GM12878 (cell line): ENCODE results near the gene MAN1A1. TPM values are rescaled to one million over a fixed set of nuclear protein-coding genes. Genes with fewer than 3 reads are reported as not detected.

ENCODE experiments used
- ATAC-seq: fragments of 200-7000 bp; cut with Tn5 transposase; 3 replicates; pipeline ENCODE4 v1.9.1; 2020; ENCODE audit warnings: mild to moderate bottlenecking, moderate library complexity
- BruUV-seq: library from RNA; stranded (reverse); fragments of 400-500 nt; replicated peaks from 2 replicates; lab custom pipeline; 2021; lab: Mats Ljungman, UMichigan
- CTCF ChIA-PET: fragments of 300-600 bp; sonication (Branson Sonifier 250); formaldehyde crosslinking; extraction: SDS; loops from one replicate; lab custom pipeline; 2021; ENCODE audit warnings: inconsistent platforms; lab: Yijun Ruan, JAX
- POLR2A ChIA-PET: fragments of 350-600 bp; formaldehyde crosslinking; extraction: SDS; loops from one replicate; lab custom pipeline; 2021; ENCODE audit warnings: inconsistent platforms; lab: Charles Lee
- RAD21 ChIA-PET: fragments of 300-600 bp; sonication (Branson Sonifier 250); formaldehyde crosslinking; loops from one replicate; lab custom pipeline; 2023; ENCODE audit warnings: antibody characterized with exemption; ENCODE audit not compliant: unreplicated experiment; lab: Charles Lee
- SMC1A ChIA-PET: fragments of 300-600 bp; sonication (Branson Sonifier 250); formaldehyde crosslinking; loops from one replicate; lab custom pipeline; 2023; ENCODE audit not compliant: unreplicated experiment, uncharacterized antibody; lab: Charles Lee
- DNase-seq: peaks from one replicate; pipeline ENCODE4 v3.0.0-alpha.2; 2011; ENCODE audit warnings: low read depth, low spot score
- FAIRE-seq: peaks from 3 replicates; lab custom pipeline; 2011; peaks lifted over from hg19 to GRCh38; lab: Jason Lieb, UNC
- H2AFZ ChIP-seq: 2 replicates; pipeline ENCODE4 v1.6.0; 2011; ENCODE audit warnings: low read depth, low read length, control low read depth; ENCODE audit not compliant: control insufficient read depth
- H3K27ac ChIP-seq: 2 replicates; pipeline ENCODE4 v1.5.1; 2011; ENCODE audit warnings: control low read depth; ENCODE audit not compliant: control insufficient read depth, insufficient read depth
- H3K27me3 ChIP-seq, 2 experiments: replicated peaks in 1 of 2; 2 replicates each; pipeline versions ENCODE4 v1.6.0 to v1.6.1; 2011; ENCODE audit warnings: low read length in 1 of 2; ENCODE audit not compliant: control insufficient read depth in 2 of 2, insufficient read depth in 2 of 2
- H3K36me3 ChIP-seq, 2 experiments: 2 replicates each; pipeline ENCODE4 v1.5.1; 2011; ENCODE audit warnings: low read length in 1 of 2; ENCODE audit not compliant: control insufficient read depth in 2 of 2, insufficient read depth in 2 of 2
- H3K4me1 ChIP-seq: 2 replicates; pipeline ENCODE4 v1.6.1; 2011; ENCODE audit warnings: mild to moderate bottlenecking, low read length, moderate library complexity, mixed read lengths; ENCODE audit not compliant: control insufficient read depth, insufficient read depth
- H3K4me2 ChIP-seq: 2 replicates; pipeline ENCODE4 v1.6.0; 2011; ENCODE audit warnings: control low read depth; ENCODE audit not compliant: control insufficient read depth, insufficient read depth
- H3K4me3 ChIP-seq: fragments of 200-600 bp; sonication (generic); 2 replicates; pipeline ENCODE4 v1.5.1; 2016
- H3K79me2 ChIP-seq: 2 replicates; pipeline ENCODE4 v1.6.0; 2011; ENCODE audit warnings: low read length; ENCODE audit not compliant: control insufficient read depth, insufficient read depth
- H3K9ac ChIP-seq: 2 replicates; pipeline ENCODE4 v1.8.0; 2011; ENCODE audit warnings: low read length, control low read depth, mixed read lengths; ENCODE audit not compliant: control insufficient read depth, insufficient read depth
- H3K9me3 ChIP-seq: replicated peaks from 3 replicates; pipeline ENCODE4 v1.5.1; 2011; ENCODE audit warnings: mild to moderate bottlenecking, low read length; ENCODE audit not compliant: control insufficient read depth, insufficient read depth
- H4K20me1 ChIP-seq: 2 replicates; pipeline ENCODE4 v1.6.0; 2011; ENCODE audit not compliant: control insufficient read depth, insufficient read depth
- CBX3 ChIP-seq: fragments of 200-600 bp; sonication (generic); IDR thresholded peaks from 2 replicates; pipeline ENCODE4 v1.6.1; 2016; ENCODE audit warnings: low read depth, borderline replicate concordance
- CEBPZ ChIP-seq: fragments of 150-350 bp; IDR thresholded peaks from 2 replicates; pipeline ENCODE4 v1.6.1; 2016; ENCODE audit warnings: low read depth, low read length
- CHD1 ChIP-seq: IDR thresholded peaks from 2 replicates; pipeline ENCODE4 v1.6.1; 2012; ENCODE audit warnings: low read depth, low read length, improper control_type of control experiment
- CTCF ChIP-seq, 3 experiments: IDR thresholded peaks in 2 of 3; conservative IDR thresholded peaks in 1 of 3; 2 replicates each; pipeline ENCODE4 v1.5.1; 2011; ENCODE audit warnings: low read depth in 3 of 3, low read length in 3 of 3, mild to moderate bottlenecking in 3 of 3, control low read depth in 2 of 3, moderate library complexity in 2 of 3, inconsistent platforms in 1 of 3, mixed read lengths in 1 of 3; ENCODE audit not compliant: control insufficient read depth in 2 of 3, insufficient read depth in 1 of 3; ENCODE audit errors: extremely low read depth in 1 of 3
- EZH2 ChIP-seq: IDR thresholded peaks from 2 replicates; pipeline ENCODE4 v1.6.1; 2012; ENCODE audit warnings: low read depth, mild to moderate bottlenecking, control low read depth, inconsistent platforms, low read length, borderline replicate concordance; ENCODE audit not compliant: control insufficient read depth
- LARP7 ChIP-seq: fragments of 450-650 bp; IDR thresholded peaks from 2 replicates; pipeline ENCODE4 v1.6.1; 2017; ENCODE audit warnings: mild to moderate bottlenecking
- MEF2B ChIP-seq: fragments of 450-650 bp; IDR thresholded peaks from 2 replicates; pipeline ENCODE4 v1.6.1; 2018; ENCODE audit warnings: mild to moderate bottlenecking, moderate library complexity; ENCODE audit not compliant: partially characterized antibody, poor library complexity, severe bottlenecking
- NFIC ChIP-seq: IDR thresholded peaks from 2 replicates; pipeline ENCODE4 v1.6.1; 2012; ENCODE audit warnings: low read depth, mild to moderate bottlenecking, inconsistent platforms, low read length, moderate library complexity
- POLR2AphosphoS5 ChIP-seq: IDR thresholded peaks from 2 replicates; pipeline ENCODE4 v1.6.1; 2011; ENCODE audit warnings: mild to moderate bottlenecking, low read length, inconsistent platforms
- SMARCA5 ChIP-seq: fragments of 450-650 bp; IDR thresholded peaks from 2 replicates; pipeline ENCODE4 v1.6.1; 2017; ENCODE audit warnings: mild to moderate bottlenecking
- USF2 ChIP-seq: IDR thresholded peaks from 2 replicates; pipeline ENCODE4 v1.6.1; 2011; ENCODE audit warnings: low read depth, low read length, improper control_type of control experiment, borderline replicate concordance
- WGBS: methylation state at CpG from one replicate; pipeline ENCODE4 v1.1.6; 2016; ENCODE audit warnings: low lambda C conversion rate; ENCODE audit not compliant: insufficient replicate concordance, insufficient coverage; ENCODE audit errors: missing lambda C conversion rate; 5-methylcytosine and 5-hydroxymethylcytosine counted together
- in situ Hi-C: fragments of 300-500 bp; cut with MboI; formaldehyde crosslinking; loops from 9 replicates; pipeline ENCODE4 v1.14.3; 2018; ENCODE audit warnings: mixed read lengths
- intact Hi-C: fragments of 100-400 bp; cut with micrococcal nuclease; formaldehyde crosslinking; loops from one replicate; pipeline ENCODE4 v1.14.2; 2022; ENCODE audit not compliant: unreplicated experiment
- polyA plus RNA-seq, 11 experiments: library from polyadenylated mRNA; depleted of rRNA in 4 of 11; unstranded in 6 of 11; stranded (reverse) in 5 of 11; fragments of >200 nt; fragmentation: Nextera tagmentation in 4 of 11; fragmentation: Illumina TruSeq in 1 of 11; extraction: Ambion mirVana in 4 of 11; extraction: Trizol in 1 of 11; gene quantifications; 1 replicate in 1 of 11; 2 replicates in 10 of 11; pipeline versions ENCODE4 v1.2.1 to v1.2.3, GENCODE V29; 2011 to 2016; ENCODE audit warnings: inconsistent platforms in 2 of 11, missing spikeins in 2 of 11, low read depth in 1 of 11
- total RNA-seq, 4 experiments: library from RNA; depleted of rRNA in 3 of 4; stranded (reverse); fragments of >200 nt in 3 of 4; fragmentation: Illumina TruSeq in 1 of 4; extraction: Trizol in 1 of 4; gene quantifications; 2 replicates each; pipeline versions ENCODE4 v1.2.1 to v1.2.3, GENCODE V29; 2013 to 2021

Gene MAN1A1
- total and polyA plus RNA-seq, 10 of the 15 experiments (the other 5 are each of a cell fraction or from before 2014, with no cell fraction given), result 5.4 to 28.1 (median 19.5) TPM

- no peak for TF ChIP-seq CEBPZ
- no peak for TF ChIP-seq MEF2B
- no peak for TF ChIP-seq LARP7
Measured at GRCh38 chr6:119307056-119307455, 42.5 kb downstream of the MAN1A1 start (continued).

GRCh38 chr6:119306396-119306968, 43.1 kb downstream of the MAN1A1 start:
- Histone ChIP-seq H3K27ac (no peak overlapping the region), H2AFZ (no peak overlapping the region), H3K4me2 (no peak overlapping the region), H3K9me3 (no peaks in the 10 kb centered on the region; the same call in 2 of the 3 replicates), H3K27me3 (no peaks in the 10 kb centered on the region), H4K20me1 (no peaks in the 10 kb centered on the region), H3K79me2 (no peaks in the 10 kb centered on the region), H3K36me3 (peaks cover 0 to 3% of the 10 kb centered on the region in 2 experiments; a peak in 2 of 4 replicates), H3K9ac (no peak overlapping the region), H3K4me3 (no peak overlapping the region), H3K4me1 (no peaks in the 10 kb centered on the region; the same call in 1 of the 2 replicates)
- ChIA-PET POLR2A (interaction anchor here (1.4 kb wide), 1 partner anchor 7 kb away, joined by 3 read pairs; no protein-coding TSS in a partner anchor), CTCF (interaction anchor here (0.7 to 1.1 kb wide), 3 partner anchors 8 to 28 kb away, joined by 3 to 4 read pairs (median 3); no protein-coding TSS in a partner anchor), RAD21 (interaction anchor here (14.2 kb wide), 1 partner anchor 34 kb away, joined by 414 read pairs; no protein-coding TSS in a partner anchor), SMC1A (interaction anchor here (0.6 to 1.2 kb wide), 5 partner anchors 8 to 46 kb away, joined by 3 to 4 read pairs (median 3); no protein-coding TSS in a partner anchor)
- FAIRE-seq, result no peak
- DNase-seq, result no peak
- intact Hi-C loops, result no loop called here
- no peak for ATAC-seq
- in situ Hi-C loops, result no loop called here
- WGBS, result 65% methylated on average over 4 of the region's 4 CpGs
- BruUV-seq, result no TSS peak
- no peak for TF ChIP-seq USF2
- TF ChIP-seq CTCF (IDR thresholded peaks at IDR 0.05 in 2 of 3, conservative IDR thresholded peaks at IDR 0.05 in 1 of 3; ENCODE audit: control insufficient read depth in 2 of 3, extremely low read depth in 1 of 3, insufficient read depth in 1 of 3, low read depth in 3 of 3, low read length in 3 of 3), result no peak
- TF ChIP-seq EZH2, result no peak
- no peak for TF ChIP-seq CBX3
- no peak for TF ChIP-seq SMARCA5
- TF ChIP-seq NFIC, result no peak
- TF ChIP-seq POLR2AphosphoS5, result no peak
- no peak for TF ChIP-seq CHD1
